HCT116 (cell line): ENCODE measurements around the gene MMP13. TPM values are rescaled to one million over a fixed set of nuclear protein-coding genes. Genes with fewer than 3 reads are reported as not detected.

Source experiments
- ATAC-seq: fragments of 200-7000 bp; cut with Tn5 transposase; 2 replicates; pipeline ENCODE4 v1.9.1; 2020; ENCODE audit warnings: mild to moderate bottlenecking, moderate library complexity
- BruUV-seq: library from RNA; stranded (reverse); fragments of 400-500 nt; replicated peaks from 2 replicates; lab custom pipeline; 2021; lab: Mats Ljungman, UMichigan
- CTCF ChIA-PET: fragments of 300-600 bp; sonication (Branson Sonifier 250); formaldehyde crosslinking; loops from one replicate; lab custom pipeline; 2021; ENCODE audit warnings: antibody characterized with exemption; lab: Charles Lee
- POLR2A ChIA-PET: fragments of 300-600, 350-600 bp; sonication (Branson Sonifier 250); formaldehyde crosslinking; loops from one replicate; lab custom pipeline; 2021; ENCODE audit warnings: antibody characterized with exemption; lab: Charles Lee
- RAD21 ChIA-PET, 2 experiments: fragments of 300-600 bp; sonication (Branson Sonifier 250); formaldehyde crosslinking; loops; one replicate each; lab custom pipeline; 2023; ENCODE audit warnings: low total read pairs in 2 of 2; ENCODE audit not compliant: uncharacterized antibody in 2 of 2, unreplicated experiment in 2 of 2, low non-redundant PET in 1 of 2; lab: Charles Lee
- DNase-seq: peaks from one replicate; pipeline ENCODE4 v3.0.0-alpha.2; 2010; ENCODE audit warnings: low read depth, low spot score
- H2AFZ ChIP-seq: fragments of 200-600 bp; shearing (Covaris generic), sonication (generic); 2 replicates; pipeline ENCODE4 v1.6.1; 2017; ENCODE audit warnings: low read depth, mixed run types, mixed read lengths, antibody characterized with exemption, low read length; ENCODE audit not compliant: poor library complexity, severe bottlenecking
- H3K27ac ChIP-seq: 2 replicates; pipeline ENCODE4 v1.5.1; 2012; ENCODE audit warnings: low read depth, low read length
- H3K27me3 ChIP-seq: fragments of 200-600 bp; sonication (generic); 2 replicates; pipeline ENCODE4 v1.6.1; 2016; ENCODE audit warnings: mixed run types, low read length, mixed read lengths; ENCODE audit not compliant: insufficient read depth
- H3K36me3 ChIP-seq, 2 experiments: fragments of 200-500 bp in 1 of 2; fragments of 200-600 bp in 1 of 2; sonication (Bioruptor generic) in 1 of 2; sonication (generic) in 1 of 2; 2 replicates each; pipeline versions ENCODE4 v1.5.1 to v1.6.1; 2014 to 2016; ENCODE audit warnings: low read length in 2 of 2, inconsistent platforms in 1 of 2, mixed read lengths in 1 of 2, mixed run types in 1 of 2; ENCODE audit not compliant: insufficient read depth in 2 of 2, control insufficient read depth in 1 of 2
- H3K4me1 ChIP-seq, 2 experiments: fragments of 200-600 bp in 1 of 2; sonication (generic) in 1 of 2; 2 replicates each; pipeline versions ENCODE4 v1.5.1 to v1.6.1; 2012 to 2017; ENCODE audit warnings: low read length in 2 of 2, inconsistent platforms in 1 of 2, mild to moderate bottlenecking in 1 of 2, mixed read lengths in 1 of 2, mixed run types in 1 of 2, moderate library complexity in 1 of 2; ENCODE audit not compliant: insufficient read depth in 2 of 2, control insufficient read depth in 1 of 2
- H3K4me2 ChIP-seq: fragments of 200-600 bp; sonication (generic); 2 replicates; pipeline ENCODE4 v1.6.1; 2017; ENCODE audit warnings: mixed run types, low read length, mixed read lengths
- H3K4me3 ChIP-seq, 2 experiments: fragments of 200-600 bp in 1 of 2; sonication (generic) in 1 of 2; replicated peaks in 1 of 2; 2 replicates each; pipeline ENCODE4 v1.5.1; 2011 to 2016; ENCODE audit warnings: low read length in 2 of 2, control low read depth in 1 of 2, low read depth in 1 of 2, mild to moderate bottlenecking in 1 of 2, mixed read lengths in 1 of 2, mixed run types in 1 of 2
- H3K79me2 ChIP-seq: fragments of 200-600 bp; sonication (generic); 2 replicates; pipeline ENCODE4 v1.6.1; 2017; ENCODE audit warnings: mild to moderate bottlenecking, mixed run types, low read length, moderate library complexity, mixed read lengths; ENCODE audit not compliant: insufficient read depth
- H3K9ac ChIP-seq: fragments of 200-600 bp; sonication (generic); 2 replicates; pipeline ENCODE4 v1.6.1; 2016; ENCODE audit warnings: low read length, mixed read lengths
- H3K9me2 ChIP-seq: fragments of 200-600 bp; sonication (generic), shearing (Covaris generic); 2 replicates; pipeline ENCODE4 v1.6.1; 2017; ENCODE audit warnings: mixed run types, mild to moderate bottlenecking, moderate library complexity; ENCODE audit not compliant: insufficient read depth
- H3K9me3 ChIP-seq, 2 experiments: fragments of 200-500 bp in 1 of 2; fragments of 200-600 bp in 1 of 2; sonication (Bioruptor generic) in 1 of 2; sonication (generic) in 1 of 2; 2 replicates each; pipeline ENCODE4 v1.6.1; 2014 to 2017; ENCODE audit warnings: low read length in 2 of 2, mixed read lengths in 2 of 2, inconsistent platforms in 1 of 2, low read depth in 1 of 2, mild to moderate bottlenecking in 1 of 2, mixed run types in 1 of 2, moderate library complexity in 1 of 2; ENCODE audit not compliant: control insufficient read depth in 1 of 2, insufficient read depth in 1 of 2
- H4K20me1 ChIP-seq: fragments of 200-600 bp; sonication (generic), shearing (Covaris generic); 2 replicates; pipeline ENCODE4 v1.6.1; 2017; ENCODE audit warnings: mixed run types, mild to moderate bottlenecking, moderate library complexity; ENCODE audit not compliant: insufficient read depth
- ATF3 ChIP-seq: IDR thresholded peaks from 2 replicates; pipeline ENCODE4 v1.6.1; 2012
- CEBPB ChIP-seq: IDR thresholded peaks from 2 replicates; pipeline ENCODE4 v1.6.1; 2012; ENCODE audit warnings: low read depth
- EGR1 ChIP-seq: IDR thresholded peaks from 2 replicates; pipeline ENCODE4 v1.6.1; 2012; ENCODE audit warnings: low read depth
- JUND ChIP-seq: IDR thresholded peaks from 2 replicates; pipeline ENCODE4 v1.6.1; 2012
- ZFX ChIP-seq: fragments of 450-650 bp; IDR thresholded peaks from 2 replicates; pipeline ENCODE4 v1.6.1; 2017
- ZNF274 ChIP-seq: fragments of 200-500 bp; sonication (Bioruptor generic); IDR thresholded peaks from 2 replicates; pipeline ENCODE4 v1.6.1; 2014; ENCODE audit warnings: mild to moderate bottlenecking, low read depth, low read length, inconsistent platforms
- intact Hi-C: fragments of 100-400 bp; cut with micrococcal nuclease; formaldehyde crosslinking; loops from 2 replicates; pipeline ENCODE4 v1.10.0; 2022
- total RNA-seq: library from RNA; stranded (reverse); gene quantifications from one replicate; pipeline ENCODE4 v1.2.1, GENCODE V29; 2021; ENCODE audit not compliant: unreplicated experiment
- TF ChIP-seq, protein P1 (sequence below): IDR thresholded peaks from 2 replicates; pipeline ENCODE4 v1.6.1; 2011; ENCODE audit warnings: mild to moderate bottlenecking, low read length, moderate library complexity; ENCODE audit not compliant: insufficient replicate concordance; ENCODE audit errors: extremely low read depth
- TF ChIP-seq, protein P2 (sequence below): IDR thresholded peaks from 2 replicates; pipeline ENCODE4 v1.6.1; 2012; ENCODE audit warnings: low read depth

MMP13 gene
- total RNA-seq, 1 experiment from 2014 or later = not detected

- RAD21 ChIA-PET = no interaction called here
- no peak overlapping the region for H3K4me3 ChIP-seq
- DNase-seq = no peak
- no peaks in the 10 kb centered on the region for H3K9me3 ChIP-seq
- no peaks in the 10 kb centered on the region for H3K79me2 ChIP-seq
- no peak for TF ChIP-seq EGR1
- ATAC-seq = no peak
- H3K36me3 ChIP-seq = no peaks in the 10 kb centered on the region
- H3K27me3 ChIP-seq = no peaks in the 10 kb centered on the region; the same call in 1 of the 2 replicates
- no peak overlapping the region for H2AFZ ChIP-seq
- intact Hi-C loops = no loop called here
- POLR2A ChIA-PET = no interaction called here
- H3K4me1 ChIP-seq = no peaks in the 10 kb centered on the region
- H3K9ac ChIP-seq = no peak overlapping the region
- no TSS peak for BruUV-seq
- CTCF ChIA-PET = interaction anchor here (0.7 kb wide), 1 partner anchor 109 kb away, joined by 3 read pairs; no protein-coding TSS in a partner anchor
- no peaks in the 10 kb centered on the region for H3K9me2 ChIP-seq
- H3K4me2 ChIP-seq = no peak overlapping the region
- no peak overlapping the region for H3K27ac ChIP-seq
- H4K20me1 ChIP-seq = no peaks in the 10 kb centered on the region
Observed at GRCh38 chr11:102927624-102927990, 27.9 kb downstream of the MMP13 start.

DNA sequence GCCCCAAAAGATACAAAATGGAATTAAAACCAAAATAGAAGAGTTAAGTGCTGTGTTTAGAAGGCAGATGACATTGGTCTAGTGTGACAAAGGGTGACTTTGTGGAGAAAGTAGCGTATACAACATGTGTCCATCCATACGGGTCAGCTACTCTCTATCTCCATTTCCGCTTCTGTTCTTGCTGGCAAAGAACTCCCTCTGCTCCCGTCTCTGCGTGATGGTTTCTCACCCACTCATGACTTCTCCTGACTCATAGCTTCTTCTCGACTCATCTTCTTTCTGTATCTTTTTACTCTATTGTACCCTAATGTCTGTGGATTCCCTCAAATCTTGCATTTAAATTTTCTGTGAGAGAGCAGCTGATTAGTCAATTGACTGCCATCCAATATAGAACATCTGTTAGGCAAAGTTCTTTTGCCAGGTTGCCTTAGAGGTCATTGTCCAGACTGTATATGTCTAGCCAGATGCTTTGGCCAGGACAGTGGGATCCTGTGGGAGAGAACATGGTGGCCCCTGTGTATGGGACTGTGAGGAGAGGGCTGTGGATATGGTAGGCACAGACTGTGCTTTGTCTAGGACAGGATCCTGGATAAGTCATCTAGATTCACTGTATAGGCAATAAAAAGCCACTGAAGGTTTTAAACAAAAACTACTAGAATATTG lies 28.4 kb downstream of the MMP13 start:
- Histone ChIP-seq H3K9me3 (no peaks in the 10 kb centered on the region), H3K27ac (no peak overlapping the region), H2AFZ (no peak overlapping the region), H3K4me1 (no peaks in the 10 kb centered on the region), H3K9ac (no peak overlapping the region), H3K9me2 (no peaks in the 10 kb centered on the region), H3K36me3 (no peaks in the 10 kb centered on the region), H4K20me1 (no peaks in the 10 kb centered on the region), H3K79me2 (no peaks in the 10 kb centered on the region), H3K4me3 (no peak overlapping the region), H3K4me2 (no peak overlapping the region), H3K27me3 (no peaks in the 10 kb centered on the region; the same call in 1 of the 2 replicates)
- ChIA-PET POLR2A (no interaction called here), CTCF (interaction anchor here (0.7 to 2.8 kb wide), 2 partner anchors 12 to 110 kb away, joined by 3 to 13 read pairs; no protein-coding TSS in a partner anchor), RAD21 (no interaction called here)
- ATAC-seq (no peak), DNase-seq (no peak)
- intact Hi-C loops = no loop called here
- BruUV-seq = no TSS peak
- TF ChIP-seq ZNF274 (no peak), ZFX (no peak), JUND (no peak), CEBPB (no peak), ATF3 (no peak)
- TF ChIP-seq, protein P1, sequence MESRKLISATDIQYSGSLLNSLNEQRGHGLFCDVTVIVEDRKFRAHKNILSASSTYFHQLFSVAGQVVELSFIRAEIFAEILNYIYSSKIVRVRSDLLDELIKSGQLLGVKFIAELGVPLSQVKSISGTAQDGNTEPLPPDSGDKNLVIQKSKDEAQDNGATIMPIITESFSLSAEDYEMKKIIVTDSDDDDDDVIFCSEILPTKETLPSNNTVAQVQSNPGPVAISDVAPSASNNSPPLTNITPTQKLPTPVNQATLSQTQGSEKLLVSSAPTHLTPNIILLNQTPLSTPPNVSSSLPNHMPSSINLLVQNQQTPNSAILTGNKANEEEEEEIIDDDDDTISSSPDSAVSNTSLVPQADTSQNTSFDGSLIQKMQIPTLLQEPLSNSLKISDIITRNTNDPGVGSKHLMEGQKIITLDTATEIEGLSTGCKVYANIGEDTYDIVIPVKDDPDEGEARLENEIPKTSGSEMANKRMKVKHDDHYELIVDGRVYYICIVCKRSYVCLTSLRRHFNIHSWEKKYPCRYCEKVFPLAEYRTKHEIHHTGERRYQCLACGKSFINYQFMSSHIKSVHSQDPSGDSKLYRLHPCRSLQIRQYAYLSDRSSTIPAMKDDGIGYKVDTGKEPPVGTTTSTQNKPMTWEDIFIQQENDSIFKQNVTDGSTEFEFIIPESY = no peak
- TF ChIP-seq, protein P2, sequence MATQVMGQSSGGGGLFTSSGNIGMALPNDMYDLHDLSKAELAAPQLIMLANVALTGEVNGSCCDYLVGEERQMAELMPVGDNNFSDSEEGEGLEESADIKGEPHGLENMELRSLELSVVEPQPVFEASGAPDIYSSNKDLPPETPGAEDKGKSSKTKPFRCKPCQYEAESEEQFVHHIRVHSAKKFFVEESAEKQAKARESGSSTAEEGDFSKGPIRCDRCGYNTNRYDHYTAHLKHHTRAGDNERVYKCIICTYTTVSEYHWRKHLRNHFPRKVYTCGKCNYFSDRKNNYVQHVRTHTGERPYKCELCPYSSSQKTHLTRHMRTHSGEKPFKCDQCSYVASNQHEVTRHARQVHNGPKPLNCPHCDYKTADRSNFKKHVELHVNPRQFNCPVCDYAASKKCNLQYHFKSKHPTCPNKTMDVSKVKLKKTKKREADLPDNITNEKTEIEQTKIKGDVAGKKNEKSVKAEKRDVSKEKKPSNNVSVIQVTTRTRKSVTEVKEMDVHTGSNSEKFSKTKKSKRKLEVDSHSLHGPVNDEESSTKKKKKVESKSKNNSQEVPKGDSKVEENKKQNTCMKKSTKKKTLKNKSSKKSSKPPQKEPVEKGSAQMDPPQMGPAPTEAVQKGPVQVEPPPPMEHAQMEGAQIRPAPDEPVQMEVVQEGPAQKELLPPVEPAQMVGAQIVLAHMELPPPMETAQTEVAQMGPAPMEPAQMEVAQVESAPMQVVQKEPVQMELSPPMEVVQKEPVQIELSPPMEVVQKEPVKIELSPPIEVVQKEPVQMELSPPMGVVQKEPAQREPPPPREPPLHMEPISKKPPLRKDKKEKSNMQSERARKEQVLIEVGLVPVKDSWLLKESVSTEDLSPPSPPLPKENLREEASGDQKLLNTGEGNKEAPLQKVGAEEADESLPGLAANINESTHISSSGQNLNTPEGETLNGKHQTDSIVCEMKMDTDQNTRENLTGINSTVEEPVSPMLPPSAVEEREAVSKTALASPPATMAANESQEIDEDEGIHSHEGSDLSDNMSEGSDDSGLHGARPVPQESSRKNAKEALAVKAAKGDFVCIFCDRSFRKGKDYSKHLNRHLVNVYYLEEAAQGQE = no peak
